ES-I3 (cell line): ENCODE measurements around the gene TBCD.
"Not testable (repeated sequence)": the region's sequence is repeated elsewhere in the genome, so short reads cannot be mapped to it uniquely, and the experiment has no call there.

Source experiments
- H3K36me3 ChIP-seq: 2 replicates; pipeline ENCODE4 v1.6.1; 2013; ENCODE audit warnings: mild to moderate bottlenecking, low read length, control low read depth, moderate library complexity; ENCODE audit not compliant: insufficient read depth
- H3K4me1 ChIP-seq: 2 replicates; pipeline ENCODE4 v1.6.1; 2013; ENCODE audit warnings: mild to moderate bottlenecking, control low read depth, low read length; ENCODE audit not compliant: insufficient read depth
- H3K9ac ChIP-seq: 2 replicates; pipeline ENCODE4 v1.6.1; 2013; ENCODE audit warnings: low read depth, mild to moderate bottlenecking, low read length, moderate library complexity
- H3K9me3 ChIP-seq: 2 replicates; pipeline ENCODE4 v1.6.1; 2013; ENCODE audit warnings: mild to moderate bottlenecking, low read length, moderate library complexity; ENCODE audit not compliant: control insufficient read depth, insufficient read depth

TBCD gene

DNA sequence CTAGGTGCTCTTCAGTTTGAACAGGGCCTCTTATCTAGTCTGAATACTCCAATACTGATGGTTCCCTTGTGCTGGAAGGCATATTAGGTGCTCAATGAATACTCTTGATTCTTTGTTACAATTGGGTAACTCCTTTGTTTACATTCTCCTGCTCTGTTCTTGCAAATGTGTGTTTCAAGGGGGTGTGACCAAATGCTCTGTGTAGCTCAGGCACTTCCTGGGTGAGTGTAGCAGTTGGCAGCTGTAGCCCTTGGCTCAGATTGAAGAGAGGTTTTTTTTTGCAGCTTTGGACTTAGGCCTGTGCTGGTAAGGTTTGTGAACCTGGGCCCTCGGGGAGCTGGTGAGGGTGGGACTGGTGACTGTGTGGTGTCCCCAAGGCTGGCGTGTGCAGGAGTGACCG lies 20.2 kb downstream of the TBCD start:
- Histone ChIP-seq H3K9me3 (no peaks in the 10 kb centered on the region), H3K9ac (no peak overlapping the region), H3K4me1 (no peaks in the 10 kb centered on the region), H3K36me3 (peaks cover 24% of the 10 kb centered on the region)

GRCh38 chr17:82774456-82774855 lies 22.6 kb downstream of the TBCD start:
- H3K36me3 ChIP-seq, result peaks cover 15% of the 10 kb centered on the region
- H3K9ac ChIP-seq, H3K9me3 ChIP-seq, H3K4me1 ChIP-seq: not testable (repeated sequence)

- H3K9me3 ChIP-seq, result no peaks in the 10 kb centered on the region
- no peak overlapping the region for H3K9ac ChIP-seq
- H3K4me1 ChIP-seq, result no peaks in the 10 kb centered on the region
- H3K36me3 ChIP-seq, result peaks cover 15% of the 10 kb centered on the region
These were observed 23.3 kb downstream of the TBCD start for GRCh38 chr17:82775001-82775823.

- no peak overlapping the region for H3K9ac ChIP-seq
- no peaks in the 10 kb centered on the region for H3K9me3 ChIP-seq
- H3K4me1 ChIP-seq, result no peaks in the 10 kb centered on the region
- H3K36me3 ChIP-seq, result peaks cover 15% of the 10 kb centered on the region
These were observed 24.6 kb downstream of the TBCD start for GRCh38 chr17:82776454-82776853.

DNA sequence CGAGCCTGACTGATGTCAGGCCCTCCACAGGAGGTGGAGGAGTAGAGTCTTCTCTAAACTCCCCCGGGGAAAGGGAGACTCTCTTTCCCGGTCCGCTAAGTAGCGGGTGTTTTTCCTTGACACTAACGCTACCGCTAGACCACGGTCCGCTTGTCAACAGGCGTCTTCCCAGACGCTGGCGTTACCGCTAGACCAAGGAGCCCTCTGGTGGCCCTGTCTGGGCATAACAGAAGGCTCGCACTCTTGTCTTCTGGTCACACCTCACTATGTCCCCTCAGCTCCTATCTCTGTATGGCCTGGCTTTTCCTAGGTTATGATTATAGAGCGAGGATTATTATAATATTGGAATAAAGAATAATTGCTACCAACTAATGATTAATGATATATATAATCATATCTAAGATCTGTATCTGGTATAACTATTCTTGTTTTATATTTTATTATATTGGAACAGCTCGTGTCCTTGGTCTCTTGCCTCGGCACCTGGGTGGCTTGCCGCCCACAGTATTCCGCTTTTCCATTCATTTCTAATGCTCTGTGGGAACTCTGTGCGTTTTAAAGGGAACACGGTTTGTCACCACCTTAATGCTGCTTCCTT lies 26.0 kb downstream of the TBCD start:
- peaks cover 14% of the 10 kb centered on the region for H3K36me3 ChIP-seq
- not testable (repeated sequence) for H3K9me3 ChIP-seq, H3K9ac ChIP-seq, H3K4me1 ChIP-seq

GRCh38 chr17:82779541-82779940 lies 27.7 kb downstream of the TBCD start:
- Histone ChIP-seq H3K9ac (no peak overlapping the region), H3K36me3 (peaks cover 28% of the 10 kb centered on the region), H3K4me1 (no peaks in the 10 kb centered on the region), H3K9me3 (no peaks in the 10 kb centered on the region; the same call in 1 of the 2 replicates)

DNA sequence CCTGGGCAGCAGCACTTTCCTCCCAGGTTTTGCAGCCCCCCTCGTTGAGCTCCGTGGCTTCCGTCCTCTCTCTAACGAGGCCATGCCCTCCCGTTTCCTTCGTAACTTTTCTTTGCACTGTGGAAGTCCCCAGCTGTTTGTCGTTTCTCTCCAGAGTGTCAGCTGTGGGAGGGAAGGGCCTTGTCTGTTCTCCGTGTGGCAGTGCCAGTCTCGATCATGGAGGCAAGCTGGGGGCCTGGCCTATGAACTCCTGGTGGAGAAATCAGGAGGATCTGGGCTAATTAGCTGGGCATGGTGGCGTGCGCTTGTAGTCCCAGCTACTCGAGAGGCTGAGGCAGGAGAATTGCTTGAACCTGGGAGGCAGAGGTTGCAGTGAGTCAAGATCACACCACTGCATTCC lies 28.3 kb downstream of the TBCD start:
- Histone ChIP-seq H3K4me1 (no peaks in the 10 kb centered on the region), H3K9ac (no peak overlapping the region), H3K9me3 (no peaks in the 10 kb centered on the region; the same call in 1 of the 2 replicates), H3K36me3 (peaks cover 30% of the 10 kb centered on the region)

- no peak overlapping the region for H3K9ac ChIP-seq
- H3K36me3 ChIP-seq, result peaks cover 24% of the 10 kb centered on the region
- no peaks in the 10 kb centered on the region; the same call in 1 of the 2 replicates for H3K9me3 ChIP-seq
These were observed 29.4 kb downstream of the TBCD start for GRCh38 chr17:82780971-82781893.

DNA sequence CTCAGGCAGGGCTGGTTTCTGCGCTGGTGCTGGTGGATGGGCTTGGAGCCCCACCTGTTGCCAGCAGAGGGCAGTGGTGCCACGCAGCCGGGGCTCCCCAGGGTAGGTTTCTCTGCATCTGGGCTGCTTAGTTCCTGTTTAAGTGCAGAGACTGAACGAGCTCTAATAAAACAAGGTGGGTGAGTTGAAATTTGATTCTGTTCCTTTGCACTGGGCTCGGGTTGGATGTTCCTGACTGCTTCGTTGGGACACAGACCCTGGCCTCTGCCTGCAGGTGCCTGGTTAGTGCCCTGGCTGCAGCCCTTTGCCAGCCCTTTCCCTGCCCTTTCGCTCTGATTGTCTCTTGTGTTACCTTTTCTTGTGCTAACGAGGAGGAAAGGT lies 30.0 kb downstream of the TBCD start:
- H3K9ac ChIP-seq, result no peak overlapping the region
- H3K9me3 ChIP-seq, result no peaks in the 10 kb centered on the region; the same call in 1 of the 2 replicates
- peaks cover 24% of the 10 kb centered on the region for H3K36me3 ChIP-seq
- no peaks in the 10 kb centered on the region for H3K4me1 ChIP-seq

More at GRCh38 chr17:82780971-82781893, 29.4 kb downstream of the TBCD start:
- no peaks in the 10 kb centered on the region for H3K4me1 ChIP-seq

DNA sequence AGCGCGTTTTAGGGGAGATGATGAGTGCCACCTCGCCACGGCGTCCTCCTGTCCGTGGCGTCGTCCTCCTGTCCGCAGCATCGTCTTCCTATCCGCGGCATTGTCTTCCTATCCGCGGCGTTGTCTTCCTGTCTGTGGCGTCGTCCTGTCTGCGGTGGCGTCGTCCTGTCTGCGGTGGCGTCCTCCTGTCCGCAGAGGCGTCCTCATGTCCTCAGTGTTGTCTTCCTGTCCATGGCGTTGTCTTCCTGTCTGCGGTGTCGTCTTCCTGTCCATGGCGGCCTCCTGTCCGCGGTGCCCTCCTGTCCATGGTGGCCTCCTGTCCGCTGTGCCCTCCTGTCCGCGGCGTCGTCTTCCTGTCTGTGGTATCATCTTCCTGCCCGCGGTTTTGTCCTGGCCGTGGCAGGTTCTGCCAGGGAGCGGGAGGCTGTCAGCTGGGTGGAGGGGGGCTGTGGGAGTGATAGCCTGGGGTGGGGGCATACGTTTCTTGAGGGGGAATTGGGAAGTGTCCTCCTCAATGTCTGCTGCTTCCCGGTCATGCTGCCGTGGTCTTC lies 30.9 kb downstream of the TBCD start:
- no peak overlapping the region for H3K9ac ChIP-seq
- H3K9me3 ChIP-seq, result no peaks in the 10 kb centered on the region; the same call in 1 of the 2 replicates
- no peaks in the 10 kb centered on the region for H3K4me1 ChIP-seq
- H3K36me3 ChIP-seq, result peaks cover 24% of the 10 kb centered on the region

GRCh38 chr17:82783498-82783897 lies 31.6 kb downstream of the TBCD start:
- Histone ChIP-seq H3K36me3 (peaks cover 24% of the 10 kb centered on the region), H3K9ac (no peak overlapping the region), H3K9me3 (no peaks in the 10 kb centered on the region; the same call in 1 of the 2 replicates), H3K4me1 (no peaks in the 10 kb centered on the region)

GRCh38 chr17:82785581-82785980 lies 33.7 kb downstream of the TBCD start:
- H3K4me1 ChIP-seq, H3K9ac ChIP-seq, H3K9me3 ChIP-seq: not testable (repeated sequence)
- peaks cover 24% of the 10 kb centered on the region for H3K36me3 ChIP-seq

DNA sequence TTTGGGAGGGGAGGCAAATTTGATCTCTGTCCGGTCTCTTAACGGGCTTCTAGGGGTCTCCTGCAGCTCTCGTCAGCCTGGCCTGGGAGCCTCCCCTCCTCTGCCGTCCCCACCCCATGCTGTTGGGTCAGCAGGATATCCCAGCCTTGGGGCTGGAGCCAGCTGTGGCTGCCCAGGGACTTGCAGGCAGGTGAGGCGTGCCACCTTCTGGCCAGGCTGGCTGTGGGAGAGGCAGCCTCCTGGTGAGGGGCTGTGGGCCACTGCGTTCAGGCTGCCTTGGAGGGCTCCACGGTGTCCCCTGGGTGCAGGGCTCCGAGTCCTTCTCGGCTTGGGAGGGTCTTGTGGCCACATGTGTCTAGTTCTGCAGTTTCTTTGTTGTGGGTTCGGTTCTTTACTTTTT lies 34.6 kb downstream of the TBCD start:
- peaks cover 24% of the 10 kb centered on the region for H3K36me3 ChIP-seq
- H3K4me1 ChIP-seq, result no peaks in the 10 kb centered on the region
- H3K9ac ChIP-seq, result no peak overlapping the region
- no peaks in the 10 kb centered on the region; the same call in 1 of the 2 replicates for H3K9me3 ChIP-seq
